T-helper 22 cell (primary cell): ENCODE measurements around the gene ADAMTS18.
"Not testable (repeated sequence)": the region's sequence is repeated elsewhere in the genome, so short reads cannot be mapped to it uniquely, and the experiment has no call there.

Source experiments
- DNase-seq: peaks from one replicate; pipeline ENCODE4 v3.0.0-alpha.2; 2020; ENCODE audit warnings: low read depth

Gene ADAMTS18

GRCh38 chr16:77434530-77435271 is at the start of gene ADAMTS18:
Gene ADAMTS18, minus strand, starts transcription at chr16:77435034. Its CDS starts 339 bp downstream, at chr16:77434695.
- DNase-seq: no peak

- no peak for DNase-seq
Observed at GRCh38 chr16:77480681-77481315, 46.0 kb upstream of the ADAMTS18 start.

GRCh38 chr16:77472262-77472661 is 37.4 kb upstream of the ADAMTS18 start:
- no peak for DNase-seq

GRCh38 chr16:77470851-77471250 is 36.0 kb upstream of the ADAMTS18 start:
- DNase-seq: no peak

GRCh38 chr16:77469634-77470033 is 34.8 kb upstream of the ADAMTS18 start:
- DNase-seq: no peak

- DNase-seq: no peak
Observed at GRCh38 chr16:77468831-77469230, 34.0 kb upstream of the ADAMTS18 start.

GRCh38 chr16:77467821-77468335 is 33.0 kb upstream of the ADAMTS18 start:
- DNase-seq: no peak

GRCh38 chr16:77463659-77464058 is 28.8 kb upstream of the ADAMTS18 start:
- DNase-seq: not testable (repeated sequence)

GRCh38 chr16:77462894-77463293 is 28.1 kb upstream of the ADAMTS18 start:
- no peak for DNase-seq

GRCh38 chr16:77459534-77460254 is 24.9 kb upstream of the ADAMTS18 start:
- no peak for DNase-seq

- no peak for DNase-seq
Observed at GRCh38 chr16:77457046-77457445, 22.2 kb upstream of the ADAMTS18 start.

GRCh38 chr16:77452243-77452642 is 17.4 kb upstream of the ADAMTS18 start:
- no peak for DNase-seq

- DNase-seq: no peak
Observed at GRCh38 chr16:77450790-77451487, 16.1 kb upstream of the ADAMTS18 start.

GRCh38 chr16:77449208-77449607 is 14.4 kb upstream of the ADAMTS18 start:
- no peak for DNase-seq

GRCh38 chr16:77445324-77445723 is 10.5 kb upstream of the ADAMTS18 start:
- no peak for DNase-seq

GRCh38 chr16:77444147-77444460 is 9.3 kb upstream of the ADAMTS18 start:
- no peak for DNase-seq

- DNase-seq: no peak
Observed at GRCh38 chr16:77443357-77444146, 8.7 kb upstream of the ADAMTS18 start.

- no peak for DNase-seq
Observed at GRCh38 chr16:77442078-77442477, 7.2 kb upstream of the ADAMTS18 start.

- DNase-seq: no peak
Observed at GRCh38 chr16:77439106-77439505, 4.3 kb upstream of the ADAMTS18 start.

- DNase-seq: no peak
Observed at GRCh38 chr16:77437859-77438258, 3.0 kb upstream of the ADAMTS18 start.

GRCh38 chr16:77435272-77435820 is 512 bp upstream of the ADAMTS18 start:
- DNase-seq: no peak
